ENCODE results near the gene PTTG1. TPM values are rescaled to one million over a fixed set of nuclear protein-coding genes. Genes with fewer than 3 reads are reported as not detected.

PTTG1 gene
- total and polyA plus RNA-seq, 2 donors, result 72.9 to 179 TPM

DNA sequence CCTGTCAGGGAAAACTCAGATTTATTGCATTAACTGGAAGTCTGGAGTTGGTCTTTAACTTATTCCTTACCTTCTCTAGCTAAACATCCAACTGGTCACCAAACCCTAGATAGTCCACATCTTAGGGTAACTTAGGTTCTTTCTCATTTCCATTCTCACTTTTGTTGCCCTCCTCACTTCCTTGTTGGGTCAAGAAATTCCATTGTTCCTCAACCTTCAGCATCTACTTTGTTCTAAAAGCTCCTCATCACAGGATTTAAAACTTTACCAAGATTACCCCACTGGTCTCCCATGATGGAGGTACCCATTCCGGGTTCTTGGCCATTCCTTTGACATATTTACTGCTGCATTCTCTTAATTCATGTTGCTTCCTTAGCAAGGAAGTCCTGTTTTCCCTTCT, 32.1 kb downstream of the PTTG1 start:
- Histone ChIP-seq H3K27me3 (ENCODE audit: control insufficient read depth in 2 of 2, insufficient read depth in 1 of 2, low read length in 1 of 2) (no peaks in the 10 kb centered on the region), H3K27ac (ENCODE audit: low read depth in 1 of 2, low read length in 1 of 2) (no peak overlapping the region), H3K4me3 (ENCODE audit: low read length in 2 of 2) (no peak overlapping the region), H3K4me1 (ENCODE audit: control insufficient read depth in 2 of 2, insufficient read depth in 2 of 2, low read length in 2 of 2) (peaks cover 0 to 2% of the 10 kb centered on the region in 2 donors), H3K36me3 (ENCODE audit: control insufficient read depth in 2 of 2, insufficient read depth in 2 of 2, low read length in 1 of 2) (no peaks in the 10 kb centered on the region), H3K9me3 (ENCODE audit: control insufficient read depth in 2 of 2, insufficient read depth in 1 of 2, low read length in 1 of 2) (no peaks in the 10 kb centered on the region)
- DNase-seq (ENCODE audit: low read depth in 6 of 9, low spot score in 9 of 9), result no peak
- WGBS, result 71% methylated on average over 1 of the region's 1 CpG

DNA sequence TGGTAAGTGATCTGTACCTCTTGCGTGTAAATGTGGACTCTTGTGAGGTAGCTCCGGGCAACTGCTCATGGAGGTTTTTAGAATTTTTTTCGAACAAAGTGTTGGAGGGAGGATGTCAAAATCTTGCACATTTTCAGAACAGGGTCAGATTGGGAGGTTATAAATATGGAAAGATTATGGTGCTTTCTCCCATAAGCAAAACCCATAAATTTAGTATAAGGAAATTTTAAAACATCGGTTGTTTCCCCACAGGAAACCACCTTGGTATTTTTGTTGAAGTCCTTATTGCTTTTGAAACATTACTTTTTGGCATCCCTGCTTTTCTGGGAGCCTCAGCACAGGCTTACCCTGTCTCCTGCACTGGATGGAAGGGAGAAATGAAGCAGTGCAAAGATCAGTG, 33.9 kb downstream of the PTTG1 start:
- Histone ChIP-seq H3K27me3 (ENCODE audit: control insufficient read depth in 2 of 2, insufficient read depth in 1 of 2, low read length in 1 of 2) (no peaks in the 10 kb centered on the region), H3K9me3 (ENCODE audit: control insufficient read depth in 2 of 2, insufficient read depth in 1 of 2, low read length in 1 of 2) (no peaks in the 10 kb centered on the region), H3K36me3 (ENCODE audit: control insufficient read depth in 2 of 2, insufficient read depth in 2 of 2, low read length in 1 of 2) (no peaks in the 10 kb centered on the region), H3K27ac (ENCODE audit: low read depth in 1 of 2, low read length in 1 of 2) (no peak overlapping the region), H3K4me1 (ENCODE audit: control insufficient read depth in 2 of 2, insufficient read depth in 2 of 2, low read length in 2 of 2) (peaks cover 0 to 2% of the 10 kb centered on the region in 2 donors), H3K4me3 (ENCODE audit: low read length in 2 of 2) (no peak overlapping the region)
- no peak for DNase-seq (ENCODE audit: low read depth in 6 of 9, low spot score in 9 of 9)
- WGBS, result 18% methylated on average over 4 of the region's 4 CpGs

DNA sequence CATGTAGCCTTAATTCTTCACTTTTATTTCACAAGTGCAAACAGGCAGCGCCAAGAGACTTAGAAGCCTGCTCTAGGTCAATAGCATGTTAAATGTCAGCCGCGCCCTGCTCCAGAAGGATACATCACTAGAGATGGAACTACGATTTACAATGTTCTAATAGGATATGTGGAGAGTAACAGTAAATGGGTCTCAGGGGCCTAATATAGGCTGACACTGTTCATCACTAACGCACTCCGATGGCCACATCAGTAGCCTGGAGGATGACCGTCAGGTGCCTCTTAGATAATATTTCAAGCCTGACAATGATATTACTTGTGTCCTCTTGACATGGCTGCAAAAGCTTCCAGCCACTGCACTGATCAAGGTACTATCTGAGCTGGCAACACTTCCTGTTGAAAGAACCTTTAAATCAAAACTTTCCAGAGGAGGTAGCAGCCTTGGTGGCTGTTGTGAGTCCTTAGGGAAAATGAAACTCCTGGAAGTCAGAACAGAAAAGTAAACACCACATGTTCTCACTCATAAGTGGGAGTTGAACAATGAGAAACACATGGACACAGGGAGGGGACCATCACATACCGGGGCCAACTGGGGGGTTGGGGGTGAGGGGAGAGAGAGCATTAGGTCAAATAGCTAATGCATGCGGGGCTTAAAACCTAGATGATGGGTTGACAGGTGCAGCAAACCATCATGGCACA, 35.0 kb downstream of the PTTG1 start:
- no peak for DNase-seq (ENCODE audit: low read depth in 6 of 9, low spot score in 9 of 9)
- no peak overlapping the region for H3K27ac ChIP-seq (ENCODE audit: low read depth in 1 of 2, low read length in 1 of 2)
- no peaks in the 10 kb centered on the region for H3K27me3 ChIP-seq (ENCODE audit: control insufficient read depth in 2 of 2, insufficient read depth in 1 of 2, low read length in 1 of 2)
- H3K9me3 ChIP-seq (ENCODE audit: control insufficient read depth in 2 of 2, insufficient read depth in 1 of 2, low read length in 1 of 2), result no peaks in the 10 kb centered on the region
- 93% methylated on average over 9 of the region's 9 CpGs for WGBS
- no peaks in the 10 kb centered on the region for H3K36me3 ChIP-seq (ENCODE audit: control insufficient read depth in 2 of 2, insufficient read depth in 2 of 2, low read length in 1 of 2)
- H3K4me1 ChIP-seq (ENCODE audit: control insufficient read depth in 2 of 2, insufficient read depth in 2 of 2, low read length in 2 of 2), result peaks cover 0 to 2% of the 10 kb centered on the region in 2 donors
- H3K4me3 ChIP-seq (ENCODE audit: low read length in 2 of 2), result no peak overlapping the region

DNA sequence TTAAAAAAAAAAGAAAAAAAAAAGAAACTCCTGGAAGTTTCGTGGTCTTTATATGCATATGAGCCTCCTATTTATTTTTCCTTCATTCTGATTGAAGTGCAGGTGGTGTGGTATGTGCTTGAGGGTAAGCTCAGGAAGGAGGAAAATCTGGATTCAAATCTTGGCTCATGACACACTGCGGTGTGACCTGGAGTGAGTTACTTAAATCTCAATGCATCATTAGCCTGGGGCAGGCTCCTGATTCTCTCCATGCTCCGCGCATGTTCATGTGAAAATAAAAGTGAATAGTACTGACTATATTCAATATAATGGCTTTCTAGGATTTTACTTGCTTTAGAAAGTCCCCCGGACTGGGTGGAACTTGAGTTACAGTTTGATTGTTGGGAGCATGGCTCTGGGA, 35.6 kb downstream of the PTTG1 start:
- DNase-seq (ENCODE audit: low read depth in 6 of 9, low spot score in 9 of 9), result no peak
- Histone ChIP-seq H3K4me1 (ENCODE audit: control insufficient read depth in 2 of 2, insufficient read depth in 2 of 2, low read length in 2 of 2) (peaks cover 0 to 2% of the 10 kb centered on the region in 2 donors), H3K4me3 (ENCODE audit: low read length in 2 of 2) (no peak overlapping the region), H3K36me3 (ENCODE audit: control insufficient read depth in 2 of 2, insufficient read depth in 2 of 2, low read length in 1 of 2) (no peaks in the 10 kb centered on the region), H3K27ac (ENCODE audit: low read depth in 1 of 2, low read length in 1 of 2) (no peak overlapping the region), H3K27me3 (ENCODE audit: control insufficient read depth in 2 of 2, insufficient read depth in 1 of 2, low read length in 1 of 2) (no peaks in the 10 kb centered on the region), H3K9me3 (ENCODE audit: control insufficient read depth in 2 of 2, insufficient read depth in 1 of 2, low read length in 1 of 2) (no peaks in the 10 kb centered on the region)
- WGBS, result 96% methylated on average over 5 of the region's 5 CpGs

DNA sequence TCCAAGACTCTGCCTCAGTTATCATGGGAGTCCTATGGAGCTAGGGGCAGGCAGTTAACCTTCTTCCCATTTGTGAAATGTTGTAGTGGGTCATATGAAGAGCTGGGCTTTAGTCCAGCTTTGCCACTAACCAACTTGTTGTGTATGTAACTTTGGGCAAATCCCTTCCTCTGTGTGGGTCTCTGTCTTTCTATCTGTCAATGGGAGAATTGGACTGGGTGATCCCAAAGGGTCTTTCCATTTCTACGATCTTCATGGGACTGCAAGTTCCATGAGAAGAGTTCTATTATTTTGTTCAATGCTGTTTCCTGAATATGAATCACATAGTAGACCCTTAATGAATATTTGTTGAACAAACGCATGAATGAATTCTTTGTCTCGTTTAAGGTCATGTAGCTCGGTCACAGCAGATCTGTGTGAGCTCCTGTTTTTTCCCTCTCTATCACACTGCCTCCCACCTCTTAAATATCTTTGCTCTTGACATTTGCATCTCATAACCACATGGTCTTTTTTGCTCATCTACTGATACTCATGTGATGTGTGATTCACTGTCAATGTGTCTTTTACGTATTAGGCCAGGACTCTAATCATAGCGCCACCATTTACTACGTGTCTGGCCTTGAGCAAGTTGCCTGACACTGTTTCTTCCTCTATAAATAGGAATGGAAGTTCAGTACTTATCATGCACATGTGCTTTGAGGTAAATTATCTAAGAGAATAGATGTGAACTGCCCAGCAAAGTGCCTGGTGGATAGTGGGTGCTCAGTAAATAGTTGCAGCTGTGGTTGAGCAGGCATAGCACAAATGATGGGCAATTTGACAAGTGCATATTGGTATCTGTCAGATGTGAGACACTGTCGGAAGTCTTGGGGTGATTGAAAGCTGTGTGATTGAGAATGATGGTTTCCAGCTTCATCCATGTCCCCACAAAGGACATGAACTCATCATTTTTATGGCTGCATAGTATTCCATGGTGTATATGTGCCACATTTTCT, 37.4 kb downstream of the PTTG1 start:
- no peak for DNase-seq (ENCODE audit: low read depth in 6 of 9, low spot score in 9 of 9)
- WGBS, result 95% methylated on average over 8 of the region's 8 CpGs
- no peak overlapping the region for H3K4me3 ChIP-seq (ENCODE audit: low read length in 2 of 2)
- H3K4me1 ChIP-seq (ENCODE audit: control insufficient read depth in 2 of 2, insufficient read depth in 2 of 2, low read length in 2 of 2), result peaks cover 0 to 5% of the 10 kb centered on the region in 2 donors
- H3K27me3 ChIP-seq (ENCODE audit: control insufficient read depth in 2 of 2, insufficient read depth in 1 of 2, low read length in 1 of 2), result no peaks in the 10 kb centered on the region
- no peaks in the 10 kb centered on the region for H3K9me3 ChIP-seq (ENCODE audit: control insufficient read depth in 2 of 2, insufficient read depth in 1 of 2, low read length in 1 of 2)
- no peak overlapping the region for H3K27ac ChIP-seq (ENCODE audit: low read depth in 1 of 2, low read length in 1 of 2)
- H3K36me3 ChIP-seq (ENCODE audit: control insufficient read depth in 2 of 2, insufficient read depth in 2 of 2, low read length in 1 of 2), result no peaks in the 10 kb centered on the region

DNA sequence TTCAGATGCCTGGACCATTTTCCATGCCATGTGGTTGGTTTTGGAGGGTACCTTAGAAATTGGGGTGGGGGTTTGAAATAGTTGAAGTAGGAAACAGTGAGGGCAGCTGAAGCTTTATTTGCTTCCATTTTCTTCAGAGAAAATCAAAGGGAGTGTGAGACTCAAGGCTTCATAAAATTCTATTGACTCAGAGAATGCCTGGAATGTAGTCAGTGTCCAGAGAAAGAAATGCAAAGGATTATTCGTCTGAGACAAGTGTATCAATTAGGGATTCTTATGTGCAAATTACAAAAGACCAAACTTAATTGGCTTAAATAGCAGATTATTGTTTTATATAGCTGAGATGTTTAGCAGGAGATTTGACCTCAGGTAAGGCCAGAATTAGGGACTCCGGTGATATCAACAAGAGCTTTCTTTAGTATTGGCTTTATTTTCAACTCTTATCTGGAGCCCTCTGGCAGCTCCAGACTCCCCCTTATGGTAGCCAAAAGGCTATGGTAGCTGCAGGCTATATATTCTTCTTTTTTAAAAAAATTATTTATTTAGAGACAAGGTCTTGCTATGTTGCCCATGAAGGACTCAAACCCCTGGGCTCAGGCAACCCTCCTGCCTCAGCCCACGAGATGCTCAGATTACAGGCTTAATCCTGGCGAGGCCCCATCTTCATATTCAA, 38.9 kb downstream of the PTTG1 start:
- H3K4me3 ChIP-seq (ENCODE audit: low read length in 2 of 2), result no peak overlapping the region
- H3K27me3 ChIP-seq (ENCODE audit: control insufficient read depth in 2 of 2, insufficient read depth in 1 of 2, low read length in 1 of 2), result no peaks in the 10 kb centered on the region
- WGBS, result 94% methylated on average over 4 of the region's 4 CpGs
- no peaks in the 10 kb centered on the region for H3K9me3 ChIP-seq (ENCODE audit: control insufficient read depth in 2 of 2, insufficient read depth in 1 of 2, low read length in 1 of 2)
- H3K36me3 ChIP-seq (ENCODE audit: control insufficient read depth in 2 of 2, insufficient read depth in 2 of 2, low read length in 1 of 2), result no peaks in the 10 kb centered on the region
- no peak overlapping the region for H3K27ac ChIP-seq (ENCODE audit: low read depth in 1 of 2, low read length in 1 of 2)
- peaks cover 0 to 5% of the 10 kb centered on the region in 2 donors for H3K4me1 ChIP-seq (ENCODE audit: control insufficient read depth in 2 of 2, insufficient read depth in 2 of 2, low read length in 2 of 2)
- no peak for DNase-seq (ENCODE audit: low read depth in 6 of 9, low spot score in 9 of 9)

DNA sequence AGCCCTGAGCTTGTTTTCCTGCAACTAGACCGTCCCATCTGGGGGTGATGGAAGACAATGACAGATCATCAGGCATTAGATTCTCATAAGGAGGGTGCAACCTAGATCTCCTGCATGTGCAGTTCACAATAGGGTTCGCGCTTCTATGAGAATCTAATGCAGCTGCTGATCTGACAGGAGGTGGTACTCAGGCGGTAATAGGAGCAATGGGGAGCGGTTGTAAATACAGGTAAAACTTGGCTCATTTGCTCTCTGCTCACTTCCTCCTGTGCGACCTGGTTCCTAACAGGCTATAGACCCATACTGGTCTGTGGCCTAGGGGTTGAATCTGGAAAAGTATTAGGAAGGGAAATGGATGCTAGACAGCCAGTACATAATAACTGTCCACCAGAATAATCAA, 39.7 kb downstream of the PTTG1 start:
- 82% methylated on average over 6 of the region's 6 CpGs for WGBS
- Histone ChIP-seq H3K9me3 (ENCODE audit: control insufficient read depth in 2 of 2, insufficient read depth in 1 of 2, low read length in 1 of 2) (no peaks in the 10 kb centered on the region), H3K36me3 (ENCODE audit: control insufficient read depth in 2 of 2, insufficient read depth in 2 of 2, low read length in 1 of 2) (no peaks in the 10 kb centered on the region), H3K4me3 (ENCODE audit: low read length in 2 of 2) (no peak overlapping the region), H3K27ac (ENCODE audit: low read depth in 1 of 2, low read length in 1 of 2) (no peak overlapping the region), H3K4me1 (ENCODE audit: control insufficient read depth in 2 of 2, insufficient read depth in 2 of 2, low read length in 2 of 2) (peaks cover 0 to 5% of the 10 kb centered on the region in 2 donors), H3K27me3 (ENCODE audit: control insufficient read depth in 2 of 2, insufficient read depth in 1 of 2, low read length in 1 of 2) (no peaks in the 10 kb centered on the region)
- DNase-seq (ENCODE audit: low read depth in 6 of 9, low spot score in 9 of 9), result no peak

DNA sequence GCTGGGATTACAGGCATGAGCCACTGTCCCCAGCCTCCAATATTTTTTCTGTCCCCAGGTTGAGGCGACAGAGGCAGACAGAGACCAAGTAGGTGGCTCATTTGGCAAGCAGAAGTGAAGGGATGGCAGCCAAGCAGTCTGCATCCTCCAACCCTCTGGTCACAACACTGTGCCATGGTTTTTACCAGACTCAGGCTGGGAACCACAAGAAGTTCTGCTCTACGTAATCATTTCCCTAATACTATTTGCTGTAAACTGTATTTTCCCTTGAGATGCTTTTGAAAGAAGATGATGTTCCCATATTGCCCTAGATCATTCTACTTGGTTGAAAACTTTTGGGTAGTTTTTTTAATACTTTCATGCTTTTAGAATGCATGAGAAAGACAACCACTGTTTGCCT, 40.5 kb downstream of the PTTG1 start:
- 92% methylated on average over 2 of the region's 2 CpGs for WGBS
- H3K4me3 ChIP-seq (ENCODE audit: low read length in 2 of 2), result no peak overlapping the region

DNA sequence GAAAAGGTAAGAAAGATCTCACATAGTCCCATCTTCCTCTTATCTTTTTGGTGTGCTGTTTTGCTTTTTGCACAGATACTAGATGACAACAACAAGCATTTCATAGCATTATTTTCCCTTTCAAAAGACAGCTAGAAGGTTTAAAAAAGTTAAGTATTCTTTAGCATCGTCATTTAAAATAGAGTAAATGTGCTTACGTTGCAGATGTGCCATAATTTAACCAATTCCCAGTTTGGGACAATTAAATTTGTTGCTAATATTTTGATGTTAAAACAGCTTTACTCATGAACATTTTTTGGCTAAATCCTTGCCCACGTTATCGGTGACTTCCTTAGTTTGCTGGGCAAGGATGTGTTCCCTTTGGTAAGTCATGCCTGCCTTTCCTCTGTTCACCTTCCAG, 41.6 kb downstream of the PTTG1 start:
- DNase-seq (ENCODE audit: low read depth in 6 of 9, low spot score in 9 of 9), result no peak
- no peak overlapping the region for H3K27ac ChIP-seq (ENCODE audit: low read depth in 1 of 2, low read length in 1 of 2)
- H3K27me3 ChIP-seq (ENCODE audit: control insufficient read depth in 2 of 2, insufficient read depth in 1 of 2, low read length in 1 of 2), result no peaks in the 10 kb centered on the region
- H3K4me1 ChIP-seq (ENCODE audit: control insufficient read depth in 2 of 2, insufficient read depth in 2 of 2, low read length in 2 of 2), result peaks cover 6 to 23% of the 10 kb centered on the region in 2 donors
- H3K36me3 ChIP-seq (ENCODE audit: control insufficient read depth in 2 of 2, insufficient read depth in 2 of 2, low read length in 1 of 2), result no peaks in the 10 kb centered on the region
- WGBS, result 96% methylated on average over 4 of the region's 4 CpGs
- no peak overlapping the region for H3K4me3 ChIP-seq (ENCODE audit: low read length in 2 of 2)
- H3K9me3 ChIP-seq (ENCODE audit: control insufficient read depth in 2 of 2, insufficient read depth in 1 of 2, low read length in 1 of 2), result no peaks in the 10 kb centered on the region

More for the DNA sequence above, 40.5 kb downstream of the PTTG1 start:
- Histone ChIP-seq H3K27ac (ENCODE audit: low read depth in 1 of 2, low read length in 1 of 2) (no peak overlapping the region), H3K9me3 (ENCODE audit: control insufficient read depth in 2 of 2, insufficient read depth in 1 of 2, low read length in 1 of 2) (no peaks in the 10 kb centered on the region), H3K36me3 (ENCODE audit: control insufficient read depth in 2 of 2, insufficient read depth in 2 of 2, low read length in 1 of 2) (no peaks in the 10 kb centered on the region), H3K4me1 (ENCODE audit: control insufficient read depth in 2 of 2, insufficient read depth in 2 of 2, low read length in 2 of 2) (peaks cover 0 to 12% of the 10 kb centered on the region in 2 donors), H3K27me3 (ENCODE audit: control insufficient read depth in 2 of 2, insufficient read depth in 1 of 2, low read length in 1 of 2) (no peaks in the 10 kb centered on the region)
- DNase-seq (ENCODE audit: low read depth in 6 of 9, low spot score in 9 of 9), result no peak

All from thymus (tissue), 11 donors.